ENCODE measurements around the gene SF3B3.

DNA sequence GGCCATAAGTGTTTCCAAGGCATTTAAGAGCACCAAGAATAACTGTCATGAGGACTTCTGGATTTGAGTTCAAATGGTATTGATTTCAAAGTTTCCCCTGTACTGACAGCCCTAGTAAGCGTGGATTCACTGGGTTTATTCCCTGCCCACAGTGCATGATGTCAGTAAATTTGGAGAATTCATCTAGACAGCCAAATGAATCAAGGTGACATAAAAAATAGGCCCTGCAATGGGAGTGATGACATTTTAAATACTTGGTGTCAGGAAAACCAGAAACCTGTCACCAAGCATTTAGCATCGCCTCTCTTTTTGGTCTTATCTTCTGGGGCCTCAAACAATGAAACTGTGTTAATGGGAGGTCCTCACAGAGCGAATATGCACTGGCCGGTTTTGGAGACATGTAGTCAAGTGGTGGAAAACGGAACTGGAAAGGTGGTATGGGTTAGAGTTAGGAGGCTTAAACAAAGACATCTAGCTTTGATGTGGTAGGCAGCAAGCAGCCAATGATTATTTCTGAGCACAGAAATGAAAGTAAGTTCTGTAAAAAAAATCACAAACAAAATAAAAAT lies 29.3 kb upstream of the SF3B3 start:
- no peak for TF ChIP-seq CTCF (IDR thresholded peaks at IDR 0.05)
- no peak for TF ChIP-seq POLR2A (IDR thresholded peaks at IDR 0.05)
- no peak for TF ChIP-seq POLR2AphosphoS5 (IDR thresholded peaks at IDR 0.05)

All from upper lobe of left lung (tissue), 4 donors.